Fibroblast of the aortic adventitia (primary cell): Measurements from ENCODE around the gene SIKE1. TPM values are rescaled to one million over a fixed set of nuclear protein-coding genes. Genes with fewer than 3 reads are reported as not detected.
"Not testable (repeated sequence)": the region's sequence is repeated elsewhere in the genome, so short reads cannot be mapped to it uniquely, and the experiment has no call there.

Experiments
- DNase-seq: peaks from one replicate; pipeline ENCODE4 v3.0.0-alpha.2; 2010; ENCODE audit warnings: low read depth
- H3K4me3 ChIP-seq: 2 replicates; pipeline ENCODE4 v1.5.1; 2011; ENCODE audit warnings: low read depth, mild to moderate bottlenecking, control low read depth, low read length, moderate library complexity
- total RNA-seq: library from RNA; depleted of rRNA; stranded (reverse); fragments of >200 nt; gene quantifications from 2 replicates; pipeline ENCODE4 v1.2.3, GENCODE V29; 2012; ENCODE audit warnings: low replicate concordance
- TF ChIP-seq, protein P1 (sequence below): IDR thresholded peaks from 2 replicates; pipeline ENCODE4 v1.5.1; 2011; ENCODE audit warnings: mild to moderate bottlenecking, low read length, control low read depth, inconsistent platforms; ENCODE audit not compliant: insufficient read depth

SIKE1 gene
- total RNA-seq, 1 donor, result 57.4 TPM

GRCh38 chr1:114794038-114794437 is 13.6 kb upstream of the SIKE1 start:
- no peak overlapping the region for H3K4me3 ChIP-seq
- TF ChIP-seq, protein P1, sequence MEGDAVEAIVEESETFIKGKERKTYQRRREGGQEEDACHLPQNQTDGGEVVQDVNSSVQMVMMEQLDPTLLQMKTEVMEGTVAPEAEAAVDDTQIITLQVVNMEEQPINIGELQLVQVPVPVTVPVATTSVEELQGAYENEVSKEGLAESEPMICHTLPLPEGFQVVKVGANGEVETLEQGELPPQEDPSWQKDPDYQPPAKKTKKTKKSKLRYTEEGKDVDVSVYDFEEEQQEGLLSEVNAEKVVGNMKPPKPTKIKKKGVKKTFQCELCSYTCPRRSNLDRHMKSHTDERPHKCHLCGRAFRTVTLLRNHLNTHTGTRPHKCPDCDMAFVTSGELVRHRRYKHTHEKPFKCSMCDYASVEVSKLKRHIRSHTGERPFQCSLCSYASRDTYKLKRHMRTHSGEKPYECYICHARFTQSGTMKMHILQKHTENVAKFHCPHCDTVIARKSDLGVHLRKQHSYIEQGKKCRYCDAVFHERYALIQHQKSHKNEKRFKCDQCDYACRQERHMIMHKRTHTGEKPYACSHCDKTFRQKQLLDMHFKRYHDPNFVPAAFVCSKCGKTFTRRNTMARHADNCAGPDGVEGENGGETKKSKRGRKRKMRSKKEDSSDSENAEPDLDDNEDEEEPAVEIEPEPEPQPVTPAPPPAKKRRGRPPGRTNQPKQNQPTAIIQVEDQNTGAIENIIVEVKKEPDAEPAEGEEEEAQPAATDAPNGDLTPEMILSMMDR, result no peak
- DNase-seq, result no peak

GRCh38 chr1:114790581-114790980 is 10.1 kb upstream of the SIKE1 start:
- not testable (repeated sequence) for H3K4me3 ChIP-seq, DNase-seq

DNA sequence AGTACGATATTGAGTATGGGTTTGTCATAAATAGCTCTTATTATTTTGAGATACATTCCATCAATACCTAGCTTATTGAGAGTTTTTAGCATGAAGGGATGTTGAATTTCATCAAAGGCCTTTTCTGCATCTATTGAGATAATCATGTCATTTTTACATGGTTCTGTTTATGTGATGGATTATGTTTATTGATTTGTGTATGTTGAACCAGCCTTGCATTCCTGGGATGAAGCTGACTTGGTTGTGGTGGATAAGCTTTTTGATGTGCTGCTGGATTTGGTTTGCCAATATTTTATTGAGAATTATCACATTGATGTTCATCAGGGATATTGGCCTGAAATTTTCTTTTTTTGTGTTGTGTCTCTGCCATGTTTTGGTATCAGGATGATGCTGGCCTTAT is 6.0 kb upstream of the SIKE1 start:
- not testable (repeated sequence) for DNase-seq, H3K4me3 ChIP-seq

GRCh38 chr1:114782476-114782875 is 2.0 kb upstream of the SIKE1 start:
- H3K4me3 ChIP-seq, result no peak overlapping the region
- no peak for DNase-seq
- TF ChIP-seq, protein P1, result no peak

- no peak for DNase-seq
- TF ChIP-seq, protein P1, result no peak
- peak overlapping the region; percentile 88 for H3K4me3 ChIP-seq
These were observed 763 bp downstream of the SIKE1 start for GRCh38 chr1:114779722-114780121.

GRCh38 chr1:114776726-114777125 is 3.8 kb downstream of the SIKE1 start:
- DNase-seq, H3K4me3 ChIP-seq: not testable (repeated sequence)

GRCh38 chr1:114771992-114772391 is 8.5 kb downstream of the SIKE1 start:
- H3K4me3 ChIP-seq, result no peak overlapping the region
- no peak for DNase-seq
- TF ChIP-seq, protein P1, result no peak

GRCh38 chr1:114770989-114771388 is 9.5 kb downstream of the SIKE1 start:
- TF ChIP-seq, protein P1, result no peak
- no peak for DNase-seq
- H3K4me3 ChIP-seq, result no peak overlapping the region

DNA sequence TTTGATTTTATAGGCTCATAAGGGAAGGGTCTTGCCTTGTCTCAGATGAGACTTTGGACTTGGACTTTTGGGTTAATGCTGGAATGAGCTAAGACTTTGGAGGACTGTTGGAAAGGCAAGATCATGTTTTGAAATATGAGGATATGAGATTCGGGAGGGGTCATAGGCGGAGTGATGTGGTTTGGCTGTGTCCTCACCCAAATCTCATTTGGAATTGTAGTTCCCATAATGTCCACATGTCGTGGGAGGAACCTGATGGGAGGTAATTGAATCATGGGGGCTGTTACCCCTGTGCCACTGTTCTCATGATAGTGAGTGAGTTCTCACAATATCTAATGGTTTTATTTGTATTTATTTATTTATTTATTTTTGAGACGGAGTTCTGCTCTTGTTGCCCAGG is 15.8 kb downstream of the SIKE1 start:
- TF ChIP-seq, protein P1, result peak; percentile 15
- H3K4me3 ChIP-seq, result no peak overlapping the region
- DNase-seq, result no peak
